Ishikawa (cell line): ENCODE measurements around the gene VGLL3.

ENCODE experiments used
- CEBPB ChIP-seq: IDR thresholded peaks from 2 replicates; pipeline ENCODE4 v1.6.1; 2012
- CREB1 ChIP-seq: IDR thresholded peaks from 2 replicates; pipeline ENCODE4 v1.6.1; 2012; ENCODE audit warnings: low read depth
- EGR1 ChIP-seq: IDR thresholded peaks from 2 replicates; pipeline ENCODE4 v1.6.1; 2012
- EP300 ChIP-seq: IDR thresholded peaks from 2 replicates; pipeline ENCODE4 v1.6.1; 2012; ENCODE audit warnings: borderline replicate concordance
- FOXM1 ChIP-seq: IDR thresholded peaks from 2 replicates; pipeline ENCODE4 v1.6.1; 2012; ENCODE audit warnings: low read depth, borderline replicate concordance
- NFIC ChIP-seq: IDR thresholded peaks from 2 replicates; pipeline ENCODE4 v1.6.1; 2012
- RAD21 ChIP-seq: IDR thresholded peaks from 2 replicates; pipeline ENCODE4 v1.6.1; 2012; ENCODE audit warnings: low read depth
- TAF1 ChIP-seq: IDR thresholded peaks from 2 replicates; pipeline ENCODE4 v1.6.1; 2012; ENCODE audit warnings: low read depth, mild to moderate bottlenecking
- TCF12 ChIP-seq: IDR thresholded peaks from 2 replicates; pipeline ENCODE4 v1.6.1; 2012; ENCODE audit warnings: low read depth
- TEAD4 ChIP-seq: IDR thresholded peaks from 2 replicates; pipeline ENCODE4 v1.6.1; 2012
- YY1 ChIP-seq: IDR thresholded peaks from 2 replicates; pipeline ENCODE4 v1.6.1; 2012; ENCODE audit warnings: low read depth
- ZBTB7A ChIP-seq: IDR thresholded peaks from 2 replicates; pipeline ENCODE4 v1.6.1; 2012; ENCODE audit warnings: low read depth
- TF ChIP-seq, protein P1 (sequence below): IDR thresholded peaks from 2 replicates; pipeline ENCODE4 v1.6.1; 2012
- TF ChIP-seq, protein P2 (sequence below): IDR thresholded peaks from 2 replicates; pipeline ENCODE4 v1.6.1; 2012; ENCODE audit warnings: low read depth, mild to moderate bottlenecking
- TF ChIP-seq, protein P3 (sequence below): IDR thresholded peaks from 2 replicates; pipeline ENCODE4 v1.6.1; 2012

Gene VGLL3, protein sequence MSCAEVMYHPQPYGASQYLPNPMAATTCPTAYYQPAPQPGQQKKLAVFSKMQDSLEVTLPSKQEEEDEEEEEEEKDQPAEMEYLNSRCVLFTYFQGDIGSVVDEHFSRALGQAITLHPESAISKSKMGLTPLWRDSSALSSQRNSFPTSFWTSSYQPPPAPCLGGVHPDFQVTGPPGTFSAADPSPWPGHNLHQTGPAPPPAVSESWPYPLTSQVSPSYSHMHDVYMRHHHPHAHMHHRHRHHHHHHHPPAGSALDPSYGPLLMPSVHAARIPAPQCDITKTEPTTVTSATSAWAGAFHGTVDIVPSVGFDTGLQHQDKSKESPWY

DNA sequence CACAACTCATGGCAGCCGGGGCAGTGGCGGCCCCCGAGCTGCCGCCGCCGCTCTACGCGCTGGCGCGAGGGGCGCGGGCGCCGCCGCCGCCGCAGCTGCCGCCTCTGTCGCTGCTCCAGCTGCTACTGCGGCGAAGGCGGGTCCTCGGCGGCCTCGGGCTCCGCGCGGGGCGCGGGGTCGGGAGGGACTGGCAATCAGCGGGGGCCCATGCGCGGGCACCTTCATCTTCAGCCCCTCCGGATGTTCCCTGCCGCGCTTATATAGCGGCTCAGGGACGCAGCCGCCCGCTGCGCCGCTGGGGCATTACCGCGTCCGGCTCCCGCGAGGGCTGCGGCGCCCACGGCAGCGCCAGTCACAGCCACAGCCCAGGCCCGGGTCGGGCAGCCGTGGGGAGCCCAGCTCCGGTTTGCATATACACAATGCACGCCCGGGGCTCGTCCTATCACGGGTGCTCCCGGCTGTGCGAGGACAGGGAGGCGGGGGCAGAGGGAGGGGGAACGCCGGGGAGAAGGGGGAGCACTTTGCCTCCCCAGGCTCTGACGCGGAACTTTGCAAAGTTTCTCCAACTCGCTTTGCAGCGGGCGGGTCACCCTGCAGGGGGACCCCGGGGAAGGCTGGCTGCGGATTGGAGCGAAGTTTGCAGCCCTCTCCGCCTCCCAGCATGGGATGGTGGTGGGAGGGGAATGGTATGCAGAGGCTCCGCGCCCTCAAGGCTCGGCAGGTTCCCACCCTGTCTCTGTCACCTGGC is at the start of gene VGLL3:
TSS of gene VGLL3 (minus strand) at position 416 of the 748 bp plus-strand sequence. CDS start at position 10, 406 bp downstream.
- TF ChIP-seq CREB1 (no peak), NFIC (0 out of 2 replicates have a peak, but pooled peaks have one; percentile 3), ZBTB7A (no peak; the same call in 1 of the 2 replicates), CEBPB (no peak), YY1 (no peak), TEAD4 (peak; percentile 22; the same call in 1 of the 2 replicates), RAD21 (no peak), EGR1 (0 out of 2 replicates have a peak, but pooled peaks have one; percentile 44)
- TF ChIP-seq, protein P1, sequence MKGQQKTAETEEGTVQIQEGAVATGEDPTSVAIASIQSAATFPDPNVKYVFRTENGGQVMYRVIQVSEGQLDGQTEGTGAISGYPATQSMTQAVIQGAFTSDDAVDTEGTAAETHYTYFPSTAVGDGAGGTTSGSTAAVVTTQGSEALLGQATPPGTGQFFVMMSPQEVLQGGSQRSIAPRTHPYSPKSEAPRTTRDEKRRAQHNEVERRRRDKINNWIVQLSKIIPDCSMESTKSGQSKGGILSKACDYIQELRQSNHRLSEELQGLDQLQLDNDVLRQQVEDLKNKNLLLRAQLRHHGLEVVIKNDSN, result no peak
- TF ChIP-seq, protein P2, sequence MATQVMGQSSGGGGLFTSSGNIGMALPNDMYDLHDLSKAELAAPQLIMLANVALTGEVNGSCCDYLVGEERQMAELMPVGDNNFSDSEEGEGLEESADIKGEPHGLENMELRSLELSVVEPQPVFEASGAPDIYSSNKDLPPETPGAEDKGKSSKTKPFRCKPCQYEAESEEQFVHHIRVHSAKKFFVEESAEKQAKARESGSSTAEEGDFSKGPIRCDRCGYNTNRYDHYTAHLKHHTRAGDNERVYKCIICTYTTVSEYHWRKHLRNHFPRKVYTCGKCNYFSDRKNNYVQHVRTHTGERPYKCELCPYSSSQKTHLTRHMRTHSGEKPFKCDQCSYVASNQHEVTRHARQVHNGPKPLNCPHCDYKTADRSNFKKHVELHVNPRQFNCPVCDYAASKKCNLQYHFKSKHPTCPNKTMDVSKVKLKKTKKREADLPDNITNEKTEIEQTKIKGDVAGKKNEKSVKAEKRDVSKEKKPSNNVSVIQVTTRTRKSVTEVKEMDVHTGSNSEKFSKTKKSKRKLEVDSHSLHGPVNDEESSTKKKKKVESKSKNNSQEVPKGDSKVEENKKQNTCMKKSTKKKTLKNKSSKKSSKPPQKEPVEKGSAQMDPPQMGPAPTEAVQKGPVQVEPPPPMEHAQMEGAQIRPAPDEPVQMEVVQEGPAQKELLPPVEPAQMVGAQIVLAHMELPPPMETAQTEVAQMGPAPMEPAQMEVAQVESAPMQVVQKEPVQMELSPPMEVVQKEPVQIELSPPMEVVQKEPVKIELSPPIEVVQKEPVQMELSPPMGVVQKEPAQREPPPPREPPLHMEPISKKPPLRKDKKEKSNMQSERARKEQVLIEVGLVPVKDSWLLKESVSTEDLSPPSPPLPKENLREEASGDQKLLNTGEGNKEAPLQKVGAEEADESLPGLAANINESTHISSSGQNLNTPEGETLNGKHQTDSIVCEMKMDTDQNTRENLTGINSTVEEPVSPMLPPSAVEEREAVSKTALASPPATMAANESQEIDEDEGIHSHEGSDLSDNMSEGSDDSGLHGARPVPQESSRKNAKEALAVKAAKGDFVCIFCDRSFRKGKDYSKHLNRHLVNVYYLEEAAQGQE, result no peak
- TF ChIP-seq, protein P3, sequence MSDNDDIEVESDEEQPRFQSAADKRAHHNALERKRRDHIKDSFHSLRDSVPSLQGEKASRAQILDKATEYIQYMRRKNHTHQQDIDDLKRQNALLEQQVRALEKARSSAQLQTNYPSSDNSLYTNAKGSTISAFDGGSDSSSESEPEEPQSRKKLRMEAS, result peak; percentile 54

DNA sequence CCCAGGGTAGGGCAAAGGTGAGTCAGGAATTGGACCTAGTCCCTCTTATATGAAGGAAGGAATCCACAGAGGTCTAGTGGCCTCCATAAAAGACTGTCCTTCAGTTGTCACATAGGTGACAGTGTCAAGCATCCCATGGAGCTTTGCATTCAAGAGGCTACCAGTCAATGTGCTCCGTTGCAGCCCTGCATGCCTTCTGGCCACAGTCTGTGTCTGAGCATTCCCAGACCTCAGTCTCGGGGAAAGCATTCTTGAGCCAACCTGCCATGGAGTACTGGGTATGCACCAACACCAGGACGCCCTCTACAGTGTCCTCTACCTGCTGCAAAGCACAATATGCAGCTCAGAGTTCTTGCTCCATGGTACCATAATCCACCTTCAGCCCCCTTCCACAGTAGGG is 46.7 kb upstream of the VGLL3 start:
- TF ChIP-seq CREB1 (no peak), TAF1 (no peak), ZBTB7A (no peak), RAD21 (no peak), TCF12 (no peak), YY1 (no peak), EGR1 (no peak), NFIC (no peak), EP300 (no peak), FOXM1 (no peak), CEBPB (no peak)
- TF ChIP-seq, protein P3, result no peak
- TF ChIP-seq, protein P2, result no peak

DNA sequence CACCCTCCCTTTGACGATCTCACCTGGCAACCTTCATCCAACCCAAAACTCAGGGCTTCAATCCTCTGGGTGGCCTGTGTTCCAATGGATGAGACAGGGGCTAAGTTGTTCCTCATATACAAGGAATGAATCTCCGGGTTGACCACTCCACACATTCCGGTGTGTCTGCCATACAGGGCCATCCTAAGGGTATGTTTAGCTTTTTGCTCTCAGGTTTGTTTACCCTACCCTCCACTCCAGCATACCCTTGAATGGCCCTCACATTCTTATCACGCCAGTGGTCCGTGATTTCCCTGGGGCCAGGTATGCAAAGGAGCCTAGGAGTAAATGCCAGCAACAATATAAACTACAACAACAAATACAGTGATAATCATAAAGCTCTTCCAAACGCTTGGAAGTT is 45.7 kb upstream of the VGLL3 start:
- TF ChIP-seq EGR1 (no peak), TCF12 (no peak), ZBTB7A (no peak), RAD21 (no peak), EP300 (no peak), TEAD4 (no peak), TAF1 (no peak), CREB1 (no peak), FOXM1 (no peak), YY1 (no peak), NFIC (no peak), CEBPB (no peak)
- TF ChIP-seq, protein P3, result no peak
- TF ChIP-seq, protein P2, result no peak
- TF ChIP-seq, protein P1, result no peak
